IMR-90 (cell line): Measurements from ENCODE around the gene STKLD1. TPM values are rescaled to one million over a fixed set of nuclear protein-coding genes. Genes with fewer than 3 reads are reported as not detected.

Experiments
- ATAC-seq: fragments of 200-7000 bp; cut with Tn5 transposase; 2 replicates; pipeline ENCODE4 v1.9.1; 2020; ENCODE audit warnings: low read depth, mild to moderate bottlenecking, moderate library complexity
- BruUV-seq: library from RNA; stranded (reverse); fragments of 400-500 nt; replicated peaks from 2 replicates; lab custom pipeline; 2021; lab: Mats Ljungman, UMichigan
- CTCF ChIA-PET: fragments of 300-600 bp; formaldehyde crosslinking; extraction: SDS; loops from one replicate; lab custom pipeline; 2021; ENCODE audit warnings: antibody characterized with exemption; lab: Yijun Ruan, JAX
- POLR2A ChIA-PET: fragments of 300-600 bp; sonication (Branson Sonifier 250); formaldehyde crosslinking; loops from one replicate; lab custom pipeline; 2022; ENCODE audit warnings: antibody characterized with exemption; ENCODE audit not compliant: unreplicated experiment; lab: Charles Lee
- DNase-seq: peaks from one replicate; pipeline ENCODE4 v3.0.0; 2013
- H2AFZ ChIP-seq: replicated peaks from 2 replicates; pipeline ENCODE3; 2013; ENCODE audit warnings: low read length, mild to moderate bottlenecking; ENCODE audit not compliant: poor library complexity
- H2AK5ac ChIP-seq: 2 replicates; pipeline ENCODE4 v1.6.1; 2013; ENCODE audit warnings: low read depth, low read length, inconsistent platforms
- H2AK9ac ChIP-seq: replicated peaks from 2 replicates; pipeline ENCODE3; 2013; ENCODE audit warnings: mild to moderate bottlenecking, low read depth, low read length, moderate library complexity; ENCODE audit not compliant: poor library complexity
- H2BK120ac ChIP-seq: 2 replicates; pipeline ENCODE4 v1.6.1; 2013; ENCODE audit warnings: low read depth, low read length, inconsistent platforms
- H2BK15ac ChIP-seq: 3 replicates; pipeline ENCODE4 v1.6.1; 2013; ENCODE audit warnings: low read depth, low read length, inconsistent platforms
- H2BK20ac ChIP-seq: 2 replicates; pipeline ENCODE4 v1.6.1; 2013; ENCODE audit warnings: low read depth, mild to moderate bottlenecking, inconsistent platforms, low read length, moderate library complexity
- H2BK5ac ChIP-seq: 2 replicates; pipeline ENCODE4 v1.6.1; 2013; ENCODE audit warnings: mild to moderate bottlenecking, low read depth, low read length, inconsistent platforms; ENCODE audit not compliant: poor library complexity, severe bottlenecking
- H3K14ac ChIP-seq: replicated peaks from 2 replicates; pipeline ENCODE4 v1.6.1; 2013; ENCODE audit warnings: low read depth, low read length, inconsistent platforms
- H3K18ac ChIP-seq: 2 replicates; pipeline ENCODE4 v1.6.1; 2013; ENCODE audit warnings: low read depth, low read length, control low read depth
- H3K23ac ChIP-seq: 2 replicates; pipeline ENCODE4 v1.6.1; 2013; ENCODE audit warnings: low read depth, low read length, inconsistent platforms
- H3K27ac ChIP-seq: 2 replicates; pipeline ENCODE4 v1.5.1; 2013; ENCODE audit warnings: mild to moderate bottlenecking, control low read depth, low read length; ENCODE audit not compliant: insufficient read depth
- H3K27me3 ChIP-seq: 2 replicates; pipeline ENCODE4 v1.6.1; 2013; ENCODE audit warnings: low read length; ENCODE audit not compliant: control insufficient read depth, insufficient read depth
- H3K36me3 ChIP-seq: 2 replicates; pipeline ENCODE4 v1.6.1; 2013; ENCODE audit warnings: low read length, mixed read lengths; ENCODE audit not compliant: control insufficient read depth, insufficient read depth
- H3K4ac ChIP-seq: 2 replicates; pipeline ENCODE4 v1.6.1; 2013; ENCODE audit warnings: low read depth, low read length, inconsistent platforms
- H3K4me1 ChIP-seq: 2 replicates; pipeline ENCODE4 v1.6.1; 2013; ENCODE audit warnings: low read length, mixed read lengths; ENCODE audit not compliant: control insufficient read depth, insufficient read depth
- H3K4me2 ChIP-seq: 2 replicates; pipeline ENCODE4 v1.6.1; 2013; ENCODE audit warnings: low read depth, mild to moderate bottlenecking, control low read depth, low read length, moderate library complexity
- H3K4me3 ChIP-seq: 2 replicates; pipeline ENCODE4 v1.5.1; 2013; ENCODE audit warnings: low read depth, mild to moderate bottlenecking, control low read depth, low read length, moderate library complexity; ENCODE audit not compliant: insufficient read depth
- H3K56ac ChIP-seq: 2 replicates; pipeline ENCODE4 v1.6.1; 2013; ENCODE audit warnings: low read length, inconsistent platforms; ENCODE audit not compliant: insufficient read depth; ENCODE audit errors: extremely low read depth
- H3K79me1 ChIP-seq, 2 experiments: 2 replicates each; pipeline ENCODE4 v1.6.1; 2013; ENCODE audit warnings: low read length in 2 of 2, inconsistent platforms in 1 of 2, low read depth in 1 of 2
- H3K9ac ChIP-seq: 2 replicates; pipeline ENCODE4 v1.6.1; 2013; ENCODE audit warnings: low read depth, low read length, control low read depth
- H3K9me1 ChIP-seq: 2 replicates; pipeline ENCODE4 v1.6.1; 2013; ENCODE audit warnings: low read length, inconsistent platforms; ENCODE audit not compliant: insufficient read depth
- H3K9me3 ChIP-seq: 2 replicates; pipeline ENCODE4 v1.6.1; 2013; ENCODE audit warnings: low read length; ENCODE audit not compliant: control insufficient read depth, insufficient read depth
- H4K20me1 ChIP-seq: 2 replicates; pipeline ENCODE4 v1.6.1; 2013; ENCODE audit warnings: low read length, inconsistent platforms; ENCODE audit not compliant: insufficient read depth
- H4K5ac ChIP-seq: 2 replicates; pipeline ENCODE4 v1.6.1; 2013; ENCODE audit warnings: mild to moderate bottlenecking, low read depth, low read length, control low read depth
- H4K8ac ChIP-seq, 2 experiments: 2 replicates each; pipeline ENCODE4 v1.6.1; 2013; ENCODE audit warnings: low read depth in 2 of 2, low read length in 2 of 2, control low read depth in 1 of 2, inconsistent platforms in 1 of 2
- H4K91ac ChIP-seq: 2 replicates; pipeline ENCODE4 v1.6.1; 2013; ENCODE audit warnings: low read depth, low read length, inconsistent platforms; ENCODE audit not compliant: insufficient read depth
- CEBPB ChIP-seq: IDR thresholded peaks from 2 replicates; pipeline ENCODE4 v1.6.1; 2012; ENCODE audit warnings: low read depth, low read length, improper control_type of control experiment
- CHD1 ChIP-seq: IDR thresholded peaks from 2 replicates; pipeline ENCODE4 v1.6.1; 2012; ENCODE audit warnings: low read depth, low read length, improper control_type of control experiment
- MAFK ChIP-seq: IDR thresholded peaks from 2 replicates; pipeline ENCODE4 v1.6.1; 2012; ENCODE audit warnings: low read depth, low read length, improper control_type of control experiment
- WGBS, 2 experiments: methylation state at CpG; one replicate each; pipeline versions ENCODE4 v1.1.5 to v1.1.7; 2013; ENCODE audit warnings: missing lambda C conversion rate in 2 of 2; ENCODE audit not compliant: insufficient read length in 1 of 2; ENCODE audit errors: extremely low coverage in 2 of 2; 5-methylcytosine and 5-hydroxymethylcytosine counted together
- dilution Hi-C: fragments of 300-500 bp; cut with HindIII; formaldehyde crosslinking; loops from one replicate; pipeline ENCODE4 v1.14.3; 2018; ENCODE audit warnings: low sequenced_read_pairs; ENCODE audit not compliant: unreplicated experiment
- in situ Hi-C: fragments of 300-500 bp; cut with MboI; formaldehyde crosslinking; loops from 3 replicates; pipeline ENCODE4 v1.14.3; 2019; ENCODE audit warnings: low sequenced_read_pairs, inconsistent platforms, mixed read lengths
- intact Hi-C: fragments of 100-400 bp; cut with micrococcal nuclease; formaldehyde crosslinking; loops from 2 replicates; pipeline ENCODE4 v1.10.0; 2022
- polyA plus RNA-seq, 3 experiments: library from polyadenylated mRNA; depleted of rRNA; stranded (reverse); fragments of >200 nt; gene quantifications; 2 replicates each; pipeline ENCODE4 v1.2.3, GENCODE V29; 2012; ENCODE audit warnings: low replicate concordance in 1 of 3
- total RNA-seq: library from RNA; depleted of rRNA; stranded (reverse); fragments of >200 nt; gene quantifications from 2 replicates; pipeline ENCODE4 v1.2.3, GENCODE V29; 2012

Gene STKLD1
- total and polyA plus RNA-seq, 2 of the 4 experiments (the other 2 are of a cell fraction) = 0.54 to 0.65 TPM

DNA sequence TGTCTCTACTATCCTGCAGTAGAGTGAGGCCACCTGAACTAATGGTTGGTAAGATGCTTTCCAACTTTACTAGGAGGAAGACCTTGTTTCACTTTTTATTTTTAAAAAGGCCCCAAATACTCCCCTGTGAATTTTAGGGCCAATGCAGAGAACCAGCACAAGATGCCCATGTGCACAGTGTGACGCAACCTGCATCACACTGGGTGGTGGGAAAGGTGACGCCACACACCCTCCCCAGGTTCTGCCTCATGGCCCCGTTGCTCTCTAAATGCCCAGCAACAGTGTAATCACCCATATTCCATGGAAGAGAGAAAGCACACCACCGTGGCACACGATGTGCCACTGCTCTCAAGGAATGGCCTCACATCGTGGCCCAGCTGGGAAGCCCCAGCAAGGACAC is 6.7 kb upstream of the STKLD1 start:
- no peak overlapping the region for H3K4me3 ChIP-seq
- DNase-seq (no peak), ATAC-seq (no peak)
- no peak overlapping the region for H4K91ac ChIP-seq
- no peak overlapping the region for H3K4ac ChIP-seq
- H2AK9ac ChIP-seq = no peak overlapping the region
- ChIA-PET CTCF (no interaction called here), POLR2A (no interaction called here)
- peaks cover 76% of the 10 kb centered on the region for H3K36me3 ChIP-seq
- no peak overlapping the region for H2AK5ac ChIP-seq
- no peak overlapping the region for H3K23ac ChIP-seq
- in situ Hi-C loops = no loop called here
- no peak overlapping the region for H2BK5ac ChIP-seq
- no peak overlapping the region for H3K4me2 ChIP-seq
- no peak overlapping the region for H3K56ac ChIP-seq
- H4K20me1 ChIP-seq = peaks cover 98% of the 10 kb centered on the region
- H3K9ac ChIP-seq = no peak overlapping the region
- H3K79me1 ChIP-seq = peaks cover 22 to 68% of the 10 kb centered on the region in 2 experiments
- no peak overlapping the region for H2BK20ac ChIP-seq
- H3K27ac ChIP-seq = no peak overlapping the region
- no peaks in the 10 kb centered on the region for H3K27me3 ChIP-seq
- BruUV-seq = no TSS peak
- H3K18ac ChIP-seq = no peak overlapping the region
- H2BK15ac ChIP-seq = no peak overlapping the region
- peaks cover 12% of the 10 kb centered on the region for H3K4me1 ChIP-seq
- peaks cover 32% of the 10 kb centered on the region for H3K9me1 ChIP-seq
- H4K8ac ChIP-seq = no peak overlapping the region
- no peak overlapping the region for H3K14ac ChIP-seq
- H2AFZ ChIP-seq = no peak overlapping the region
- TF ChIP-seq CHD1 = no peak
- TF ChIP-seq CEBPB = peak; percentile 66
- no peak for TF ChIP-seq MAFK
- dilution Hi-C loops = no loop called here
- H3K9me3 ChIP-seq = no peaks in the 10 kb centered on the region
- no peak overlapping the region for H2BK120ac ChIP-seq
- intact Hi-C loops = no loop called here
- 97% methylated on average over 3 of the region's 6 CpGs; no CpG with 5 or more reads in 1 of the 2 experiments for WGBS, 2 experiments
- H4K5ac ChIP-seq = no peak overlapping the region
